ENCODE results near the gene WNT9A.

WNT9A gene

GRCh38 chr1:227918083-227918700, 29.5 kb downstream of the WNT9A start:
- no peak for TF ChIP-seq CTCF (IDR thresholded peaks at IDR 0.05; ENCODE audit: low read length, missing control alignments)
- H3K4me3 ChIP-seq (replicated peaks; ENCODE audit: low read depth, low read length): no peak overlapping the region
- no peak for DNase-seq (ENCODE audit: low read depth)

- DNase-seq (ENCODE audit: low read depth): no peak
- TF ChIP-seq CTCF (IDR thresholded peaks at IDR 0.05; ENCODE audit: low read length, missing control alignments): no peak
- H3K4me3 ChIP-seq (replicated peaks; ENCODE audit: low read depth, low read length): no peak overlapping the region
These were observed 30.4 kb downstream of the WNT9A start for GRCh38 chr1:227917081-227917950.

- TF ChIP-seq CTCF (IDR thresholded peaks at IDR 0.05; ENCODE audit: low read length, missing control alignments): no peak
- no peak for DNase-seq (ENCODE audit: low read depth)
- H3K4me3 ChIP-seq (replicated peaks; ENCODE audit: low read depth, low read length): no peak overlapping the region
These were observed 31.1 kb downstream of the WNT9A start for GRCh38 chr1:227916655-227917054.

- DNase-seq (ENCODE audit: low read depth): no peak
- no peak overlapping the region for H3K4me3 ChIP-seq (replicated peaks; ENCODE audit: low read depth, low read length)
- TF ChIP-seq CTCF (IDR thresholded peaks at IDR 0.05; ENCODE audit: low read length, missing control alignments): no peak
These were observed 31.9 kb downstream of the WNT9A start for GRCh38 chr1:227915564-227916553.

GRCh38 chr1:227914801-227915563, 32.8 kb downstream of the WNT9A start:
- H3K4me3 ChIP-seq (replicated peaks; ENCODE audit: low read depth, low read length): no peak overlapping the region
- DNase-seq (ENCODE audit: low read depth): no peak
- TF ChIP-seq CTCF (IDR thresholded peaks at IDR 0.05; ENCODE audit: low read length, missing control alignments): no peak

Data from fibroblast of pulmonary artery (primary cell).